Stomach (tissue), 9 donors: ENCODE measurements around the gene LSM14A. TPM values are rescaled to one million over a fixed set of nuclear protein-coding genes. Genes with fewer than 3 reads are reported as not detected.

ENCODE experiments used
- DNase-seq, 2 donors: peaks; one replicate each; pipeline versions ENCODE4 v3.0.0 to v3.0.0-alpha.2; 2013 to 2019
- H3K27ac ChIP-seq, 5 donors: fragments of 200-600 bp in 4 of 5; sonication (generic) in 4 of 5; one replicate each; pipeline ENCODE4 v1.5.1; 2013 to 2019; ENCODE audit warnings: mild to moderate bottlenecking in 1 of 5, moderate library complexity in 1 of 5
- H3K27me3 ChIP-seq, 3 donors: fragments of 200-600 bp; sonication (generic); one replicate each; pipeline ENCODE4 v1.5.1; 2017 to 2019; ENCODE audit warnings: mixed run types in 1 of 3
- H3K36me3 ChIP-seq, 4 donors: fragments of 200-600 bp; sonication (generic); 1 replicate in 3 of 4; 2 replicates in 1 of 4; pipeline ENCODE4 v1.5.1; 2016 to 2019
- H3K4me1 ChIP-seq, 4 donors: fragments of 200-600 bp; sonication (generic); one replicate each; pipeline ENCODE4 v1.5.1; 2016 to 2019
- H3K4me3 ChIP-seq, 4 donors: fragments of 200-600 bp; sonication (generic) in 3 of 4; one replicate each; pipeline ENCODE4 v1.5.1; 2016 to 2019; ENCODE audit warnings: mild to moderate bottlenecking in 1 of 4
- H3K9me3 ChIP-seq, 4 donors: fragments of 200-600 bp; sonication (generic); one replicate each; pipeline ENCODE4 v1.5.1; 2016 to 2019
- EP300 ChIP-seq: sonication (generic); formaldehyde crosslinking; IDR thresholded peaks from one replicate; pipeline ENCODE4 v1.6.1; 2017; ENCODE audit warnings: antibody characterized with exemption
- POLR2A ChIP-seq, 4 donors: fragments of 450-650 bp; IDR thresholded peaks; one replicate each; pipeline ENCODE4 v1.6.1; 2016; ENCODE audit warnings: antibody characterized with exemption in 4 of 4, control low read depth in 2 of 4, mild to moderate bottlenecking in 1 of 4, moderate library complexity in 1 of 4
- POLR2AphosphoS5 ChIP-seq, 3 donors: sonication (generic); formaldehyde crosslinking; IDR thresholded peaks; one replicate each; pipeline ENCODE4 v1.6.1; 2016; ENCODE audit warnings: antibody characterized with exemption in 3 of 3
- WGBS, 5 donors: extraction: QIAGEN DNeasy Blood & Tissue Kit in 3 of 5; methylation state at CpG; one replicate each; pipeline versions ENCODE4 v1.1.5 to v1.1.7; 2013 to 2018; 5-methylcytosine and 5-hydroxymethylcytosine counted together
- intact Hi-C: fragments of 100-400 bp; cut with DNase I; formaldehyde crosslinking; loops from one replicate; pipeline ENCODE4 v1.15.1; 2023; ENCODE audit warnings: low total_unique reads
- polyA plus RNA-seq, 3 donors: library from polyadenylated mRNA; stranded (reverse); fragments of 200-250 nt; gene quantifications; one replicate each; pipeline ENCODE4 v1.2.3, GENCODE V29; 2013
- total RNA-seq, 5 donors: library from RNA; depleted of rRNA; stranded (reverse); fragments of >200 nt; gene quantifications; one replicate each; pipeline versions ENCODE4 v1.1.0 to v1.2.3, GENCODE V29; 2014 to 2016
- TF ChIP-seq, protein P1 (sequence below), 7 experiments: fragments of 450-650 bp in 4 of 7; fragments of 200-600 bp in 3 of 7; sonication (generic) in 3 of 7; IDR thresholded peaks; one replicate each; pipeline ENCODE4 v1.5.1; 2016 to 2019; ENCODE audit warnings: antibody characterized with exemption in 7 of 7, control low read depth in 2 of 7, mild to moderate bottlenecking in 1 of 7
- donor health status: healthy with polysubstance abuse.
- donor health status: Bipolar disorder and iron deficiency.
- donor health status: healthy.

Gene LSM14A
- total and polyA plus RNA-seq, 8 donors = 38.4 to 227 (median 111) TPM

DNA sequence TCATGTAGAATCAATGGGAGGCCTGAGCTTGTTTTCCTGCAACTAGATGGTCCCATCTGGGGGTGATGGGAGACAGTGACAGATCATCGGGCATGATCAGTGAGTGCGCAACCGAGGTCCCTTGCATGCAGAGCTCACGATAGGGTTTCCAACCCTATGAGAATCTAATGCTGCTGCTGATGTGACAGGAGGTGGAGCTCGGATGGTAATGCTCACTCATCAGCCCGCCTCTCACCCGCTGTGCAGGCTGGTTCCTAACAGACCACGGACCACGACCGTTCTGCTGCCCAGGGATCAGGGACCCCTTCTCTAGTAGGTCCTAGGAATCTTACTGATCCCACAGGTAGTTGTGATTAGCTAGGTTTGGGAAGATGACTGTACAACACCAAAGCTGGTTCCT, 58.5 kb downstream of the LSM14A start:
- 86 to 97% (median 92%) methylated on average over 4 to 10 of the region's 10 CpGs for WGBS, 5 donors
- Histone ChIP-seq H3K4me1 (peaks cover 6 to 28% (median 15%) of the 10 kb centered on the region in 4 donors), H3K4me3 (no peak overlapping the region), H3K27me3 (no peaks in the 10 kb centered on the region), H3K27ac (no peak overlapping the region), H3K36me3 (peaks cover 15 to 58% (median 54%) of the 10 kb centered on the region in 4 donors), H3K9me3 (no peaks in the 10 kb centered on the region)
- TF ChIP-seq EP300 = no peak
- TF ChIP-seq, protein P1, sequence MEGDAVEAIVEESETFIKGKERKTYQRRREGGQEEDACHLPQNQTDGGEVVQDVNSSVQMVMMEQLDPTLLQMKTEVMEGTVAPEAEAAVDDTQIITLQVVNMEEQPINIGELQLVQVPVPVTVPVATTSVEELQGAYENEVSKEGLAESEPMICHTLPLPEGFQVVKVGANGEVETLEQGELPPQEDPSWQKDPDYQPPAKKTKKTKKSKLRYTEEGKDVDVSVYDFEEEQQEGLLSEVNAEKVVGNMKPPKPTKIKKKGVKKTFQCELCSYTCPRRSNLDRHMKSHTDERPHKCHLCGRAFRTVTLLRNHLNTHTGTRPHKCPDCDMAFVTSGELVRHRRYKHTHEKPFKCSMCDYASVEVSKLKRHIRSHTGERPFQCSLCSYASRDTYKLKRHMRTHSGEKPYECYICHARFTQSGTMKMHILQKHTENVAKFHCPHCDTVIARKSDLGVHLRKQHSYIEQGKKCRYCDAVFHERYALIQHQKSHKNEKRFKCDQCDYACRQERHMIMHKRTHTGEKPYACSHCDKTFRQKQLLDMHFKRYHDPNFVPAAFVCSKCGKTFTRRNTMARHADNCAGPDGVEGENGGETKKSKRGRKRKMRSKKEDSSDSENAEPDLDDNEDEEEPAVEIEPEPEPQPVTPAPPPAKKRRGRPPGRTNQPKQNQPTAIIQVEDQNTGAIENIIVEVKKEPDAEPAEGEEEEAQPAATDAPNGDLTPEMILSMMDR (IDR thresholded peaks at IDR 0.05) = no peak
- no peak for TF ChIP-seq POLR2A (IDR thresholded peaks at IDR 0.05)
- no peak for TF ChIP-seq POLR2AphosphoS5 (IDR thresholded peaks at IDR 0.05)
- intact Hi-C loops = no loop called here
- DNase-seq = no peak

DNA sequence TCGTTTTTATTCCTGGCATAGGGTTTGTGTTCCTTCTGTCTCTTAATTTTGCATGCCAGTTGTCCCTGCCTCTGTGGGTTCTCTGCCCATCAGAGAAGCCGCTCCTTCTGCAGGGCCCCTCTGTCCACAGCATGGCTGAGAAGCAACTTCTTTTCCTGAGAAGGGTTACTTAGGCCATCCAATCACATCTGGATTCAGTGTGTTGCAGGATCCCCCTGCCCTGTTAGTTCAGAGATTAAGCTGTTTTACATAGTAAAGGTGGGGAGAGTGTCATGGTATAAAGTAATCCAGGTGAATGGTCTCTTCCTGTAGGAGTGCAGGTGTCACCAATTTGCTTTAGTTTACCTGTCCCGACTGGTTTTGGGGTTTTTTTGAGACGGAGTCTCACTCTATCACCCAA, 59.1 kb downstream of the LSM14A start:
- peaks cover 6 to 28% (median 14%) of the 10 kb centered on the region in 4 donors for H3K4me1 ChIP-seq
- H3K27me3 ChIP-seq = no peaks in the 10 kb centered on the region
- no peak overlapping the region for H3K4me3 ChIP-seq
- whole genome bisulfite sequencing, 5 donors = 85 to 91% (median 90%) methylated on average over 4 of the region's 4 CpGs
- H3K9me3 ChIP-seq = no peaks in the 10 kb centered on the region
- TF ChIP-seq EP300 = no peak
- TF ChIP-seq, protein P1 (IDR thresholded peaks at IDR 0.05) = no peak
- no peak for TF ChIP-seq POLR2A (IDR thresholded peaks at IDR 0.05)
- H3K36me3 ChIP-seq = peaks cover 15 to 52% (median 48%) of the 10 kb centered on the region in 4 donors
- DNase-seq = no peak
- intact Hi-C loops = no loop called here
- H3K27ac ChIP-seq = no peak overlapping the region

DNA sequence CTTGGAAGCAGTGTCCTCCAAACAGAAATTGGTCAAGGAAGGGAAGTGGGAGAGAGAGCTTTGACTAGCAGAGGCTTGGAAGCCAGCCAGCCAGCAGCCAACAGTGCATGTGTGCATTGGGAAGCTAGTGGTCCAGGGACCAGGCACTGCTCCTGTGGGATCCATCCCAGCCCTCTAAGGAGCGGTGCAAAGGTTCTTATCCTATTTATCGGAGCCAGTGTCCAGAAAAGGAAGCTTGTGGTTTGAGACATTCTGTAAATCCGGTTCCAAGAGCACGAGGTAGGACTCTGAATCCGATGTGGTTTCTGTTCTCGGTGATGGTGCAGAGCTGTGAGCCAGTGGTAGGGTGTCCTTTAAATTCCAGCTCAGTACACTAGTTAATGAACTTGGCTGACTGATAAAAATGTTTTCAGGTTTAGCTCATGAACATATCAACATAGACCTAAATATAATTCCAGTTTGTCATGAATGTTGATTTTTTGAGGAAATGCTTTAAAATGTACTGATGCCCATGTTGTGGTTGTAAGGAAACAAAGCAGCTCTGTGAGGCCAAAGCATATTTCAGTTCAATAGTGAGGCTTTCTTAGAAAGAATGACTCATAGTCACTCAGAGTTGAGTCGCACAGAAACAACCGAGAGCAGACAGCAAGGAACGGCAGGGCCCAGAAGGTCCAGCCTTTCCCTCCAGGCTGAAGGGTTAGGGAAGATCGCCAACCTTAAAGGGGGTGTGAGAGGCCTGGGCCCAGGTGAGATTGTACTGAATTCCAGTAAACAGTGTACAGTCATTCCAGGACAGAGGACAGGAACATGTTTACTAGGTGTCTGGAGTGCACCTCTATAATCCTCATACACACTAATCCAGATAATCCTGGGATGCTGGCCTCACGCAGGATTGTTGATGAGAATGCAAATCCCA, 60.5 kb downstream of the LSM14A start:
- DNase-seq = peak in 1 of 2 donors; percentile 59
- 27 to 50% (median 31%) methylated on average over 11 of the region's 11 CpGs for WGBS, 5 donors
- H3K36me3 ChIP-seq = peaks cover 15 to 38% (median 34%) of the 10 kb centered on the region in 4 donors
- H3K9me3 ChIP-seq = no peaks in the 10 kb centered on the region
- H3K4me3 ChIP-seq = no peak overlapping the region
- H3K27ac ChIP-seq = peak overlapping the region in 4 of 5 donors; percentile 5 to 70 (median 60)
- H3K27me3 ChIP-seq = no peaks in the 10 kb centered on the region
- intact Hi-C loops = no loop called here
- peak in 2 of 3 donors; percentile 9 to 31 for TF ChIP-seq POLR2AphosphoS5 (IDR thresholded peaks at IDR 0.05)
- no peak for TF ChIP-seq POLR2A (IDR thresholded peaks at IDR 0.05)
- peaks cover 6 to 28% (median 14%) of the 10 kb centered on the region in 4 donors for H3K4me1 ChIP-seq

DNA sequence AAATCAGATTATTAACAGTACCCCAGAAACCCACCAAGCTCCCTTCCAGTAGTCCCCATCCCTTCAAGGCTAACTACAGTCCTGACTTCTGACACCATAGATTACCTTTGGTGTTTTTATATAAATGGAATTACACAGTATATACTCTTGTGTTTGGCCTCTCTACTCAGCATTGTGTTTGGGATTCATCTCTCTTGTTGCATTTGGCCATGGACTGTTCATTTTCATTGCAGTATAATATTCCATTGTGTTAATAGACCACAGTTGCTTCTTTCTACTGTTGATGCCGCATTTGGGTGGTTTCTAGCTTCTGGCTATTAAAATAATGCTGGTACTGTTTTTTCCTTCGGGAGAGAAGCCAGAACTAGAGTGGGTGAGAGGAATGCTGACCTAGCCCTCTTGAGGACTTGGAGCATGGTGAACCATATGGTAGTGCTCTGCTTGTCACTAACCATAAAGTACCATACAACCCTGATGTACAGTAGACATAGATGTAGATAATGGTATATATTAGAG, 63.2 kb downstream of the LSM14A start:
- 86 to 96% (median 90%) methylated on average over 2 of the region's 2 CpGs for WGBS, 5 donors
- DNase-seq = no peak
- Histone ChIP-seq H3K27me3 (no peaks in the 10 kb centered on the region), H3K36me3 (peaks cover 4 to 11% (median 8%) of the 10 kb centered on the region in 4 donors), H3K4me3 (no peak overlapping the region), H3K27ac (no peak overlapping the region), H3K4me1 (peaks cover 6 to 28% (median 14%) of the 10 kb centered on the region in 4 donors), H3K9me3 (no peaks in the 10 kb centered on the region)
- intact Hi-C loops = no loop called here
- TF ChIP-seq POLR2AphosphoS5 (IDR thresholded peaks at IDR 0.05) = no peak
- TF ChIP-seq POLR2A (IDR thresholded peaks at IDR 0.05) = no peak
- no peak for TF ChIP-seq EP300
- TF ChIP-seq, protein P1 (IDR thresholded peaks at IDR 0.05) = no peak
